DND-41 (cell line): Measurements from ENCODE around the gene DAB1.

Experiments
- ATAC-seq: fragments of 200-7000 bp; cut with Tn5 transposase; 3 replicates; pipeline ENCODE4 v1.9.1; 2021; ENCODE audit warnings: low read depth; ENCODE audit not compliant: insufficient read depth
- DNase-seq: peaks from one replicate; pipeline ENCODE4 v3.0.0-alpha.2; 2020
- H2AFZ ChIP-seq: 2 replicates; pipeline ENCODE4 v1.6.0; 2012; ENCODE audit warnings: low read depth, low read length
- H3K27ac ChIP-seq: 2 replicates; pipeline ENCODE4 v1.5.1; 2012; ENCODE audit warnings: low read length, inconsistent platforms
- H3K27me3 ChIP-seq: fragments of 200-600 bp; sonication (generic); 2 replicates; pipeline ENCODE4 v1.6.0; 2012; ENCODE audit warnings: low read length, mild to moderate bottlenecking, inconsistent platforms; ENCODE audit not compliant: insufficient read depth, poor library complexity
- H3K36me3 ChIP-seq: 2 replicates; pipeline ENCODE4 v1.5.1; 2012; ENCODE audit warnings: low read length, inconsistent platforms; ENCODE audit not compliant: insufficient read depth
- H3K4me1 ChIP-seq: 2 replicates; pipeline ENCODE4 v1.5.1; 2012; ENCODE audit warnings: mild to moderate bottlenecking, low read length; ENCODE audit not compliant: insufficient read depth
- H3K4me2 ChIP-seq: 2 replicates; pipeline ENCODE4 v1.6.0; 2012; ENCODE audit warnings: mild to moderate bottlenecking, moderate library complexity, low read length, inconsistent platforms; ENCODE audit not compliant: insufficient read depth
- H3K4me3 ChIP-seq, 2 experiments: fragments of 200-600 bp in 1 of 2; shearing (Covaris generic) in 1 of 2; 2 replicates each; pipeline ENCODE4 v1.5.1; 2012 to 2016; ENCODE audit warnings: inconsistent platforms in 2 of 2, low read length in 2 of 2, mild to moderate bottlenecking in 2 of 2, low read depth in 1 of 2, moderate library complexity in 1 of 2
- H3K79me2 ChIP-seq: 2 replicates; pipeline ENCODE4 v1.6.0; 2012; ENCODE audit warnings: low read length, inconsistent platforms; ENCODE audit not compliant: insufficient read depth
- H3K9ac ChIP-seq: 2 replicates; pipeline ENCODE4 v1.6.0; 2012; ENCODE audit warnings: low read depth, mild to moderate bottlenecking, inconsistent platforms, low read length, moderate library complexity
- H3K9me3 ChIP-seq: 2 replicates; pipeline ENCODE4 v1.5.1; 2012; ENCODE audit warnings: low read length, moderate library complexity, mild to moderate bottlenecking, inconsistent platforms; ENCODE audit not compliant: insufficient read depth, severe bottlenecking
- H4K20me1 ChIP-seq: 2 replicates; pipeline ENCODE4 v1.6.0; 2012; ENCODE audit warnings: low read length; ENCODE audit not compliant: insufficient read depth
- EZH2 ChIP-seq: IDR thresholded peaks from 3 replicates; pipeline ENCODE4 v1.6.1; 2012; ENCODE audit warnings: borderline replicate concordance, low read depth, mild to moderate bottlenecking, moderate library complexity, low read length, inconsistent platforms; ENCODE audit not compliant: severe bottlenecking
- TF ChIP-seq, protein P1 (sequence below): IDR thresholded peaks from 2 replicates; pipeline ENCODE4 v1.5.1; 2012; ENCODE audit warnings: borderline replicate concordance, low read length, moderate library complexity, mild to moderate bottlenecking; ENCODE audit not compliant: poor library complexity, severe bottlenecking; ENCODE audit errors: extremely low read depth

Gene DAB1

GRCh38 chr1:57325117-57325516 is 98.7 kb downstream of the DAB1 start:
- no peaks in the 10 kb centered on the region for H3K27me3 ChIP-seq
- no peak overlapping the region for H3K9ac ChIP-seq
- H3K27ac ChIP-seq, result no peak overlapping the region
- no peaks in the 10 kb centered on the region for H3K4me1 ChIP-seq
- no peak overlapping the region for H3K4me3 ChIP-seq
- no peaks in the 10 kb centered on the region for H4K20me1 ChIP-seq
- TF ChIP-seq, protein P1, sequence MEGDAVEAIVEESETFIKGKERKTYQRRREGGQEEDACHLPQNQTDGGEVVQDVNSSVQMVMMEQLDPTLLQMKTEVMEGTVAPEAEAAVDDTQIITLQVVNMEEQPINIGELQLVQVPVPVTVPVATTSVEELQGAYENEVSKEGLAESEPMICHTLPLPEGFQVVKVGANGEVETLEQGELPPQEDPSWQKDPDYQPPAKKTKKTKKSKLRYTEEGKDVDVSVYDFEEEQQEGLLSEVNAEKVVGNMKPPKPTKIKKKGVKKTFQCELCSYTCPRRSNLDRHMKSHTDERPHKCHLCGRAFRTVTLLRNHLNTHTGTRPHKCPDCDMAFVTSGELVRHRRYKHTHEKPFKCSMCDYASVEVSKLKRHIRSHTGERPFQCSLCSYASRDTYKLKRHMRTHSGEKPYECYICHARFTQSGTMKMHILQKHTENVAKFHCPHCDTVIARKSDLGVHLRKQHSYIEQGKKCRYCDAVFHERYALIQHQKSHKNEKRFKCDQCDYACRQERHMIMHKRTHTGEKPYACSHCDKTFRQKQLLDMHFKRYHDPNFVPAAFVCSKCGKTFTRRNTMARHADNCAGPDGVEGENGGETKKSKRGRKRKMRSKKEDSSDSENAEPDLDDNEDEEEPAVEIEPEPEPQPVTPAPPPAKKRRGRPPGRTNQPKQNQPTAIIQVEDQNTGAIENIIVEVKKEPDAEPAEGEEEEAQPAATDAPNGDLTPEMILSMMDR, result no peak
- TF ChIP-seq EZH2, result no peak
- no peak overlapping the region for H3K4me2 ChIP-seq
- DNase-seq (no peak), ATAC-seq (no peak)
- no peaks in the 10 kb centered on the region for H3K79me2 ChIP-seq
- H3K9me3 ChIP-seq, result no peaks in the 10 kb centered on the region
- no peak overlapping the region for H2AFZ ChIP-seq
- H3K36me3 ChIP-seq, result no peaks in the 10 kb centered on the region

DNA sequence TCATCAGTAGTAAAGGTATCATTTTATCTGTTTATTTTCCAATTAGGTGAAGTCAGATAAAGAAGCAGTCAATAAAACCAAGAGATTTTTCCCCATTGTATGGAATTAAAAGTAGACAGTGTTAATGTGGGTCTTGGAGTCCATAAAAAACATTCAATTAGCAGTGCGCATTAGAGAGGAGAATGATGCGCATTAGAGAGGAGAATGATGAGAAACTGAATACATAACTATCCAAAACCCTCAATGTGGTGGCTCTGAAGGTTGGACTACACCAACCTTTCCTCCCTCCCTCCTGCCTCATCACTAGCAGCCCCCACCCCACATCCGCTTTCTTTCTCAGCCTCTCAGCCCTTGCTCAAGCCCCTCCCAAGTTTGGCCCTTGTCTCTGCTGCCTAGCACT is 99.5 kb downstream of the DAB1 start:
- Histone ChIP-seq H3K4me1 (no peaks in the 10 kb centered on the region), H3K4me2 (no peak overlapping the region), H3K9ac (no peak overlapping the region), H3K36me3 (no peaks in the 10 kb centered on the region), H3K9me3 (no peaks in the 10 kb centered on the region), H2AFZ (no peak overlapping the region), H3K27ac (no peak overlapping the region), H3K79me2 (no peaks in the 10 kb centered on the region), H3K4me3 (no peak overlapping the region), H4K20me1 (no peaks in the 10 kb centered on the region), H3K27me3 (no peaks in the 10 kb centered on the region)
- DNase-seq (no peak), ATAC-seq (no peak)
- TF ChIP-seq, protein P1, result no peak
- no peak for TF ChIP-seq EZH2

GRCh38 chr1:57321776-57322175 is 102.1 kb downstream of the DAB1 start:
- no peak overlapping the region for H3K27ac ChIP-seq
- no peaks in the 10 kb centered on the region for H3K27me3 ChIP-seq
- TF ChIP-seq, protein P1, result no peak
- no peak for TF ChIP-seq EZH2
- no peak overlapping the region for H2AFZ ChIP-seq
- no peaks in the 10 kb centered on the region for H3K79me2 ChIP-seq
- H3K4me2 ChIP-seq, result no peak overlapping the region
- H3K9me3 ChIP-seq, result no peaks in the 10 kb centered on the region
- H3K4me3 ChIP-seq, result no peak overlapping the region
- H3K36me3 ChIP-seq, result no peaks in the 10 kb centered on the region
- H3K4me1 ChIP-seq, result no peaks in the 10 kb centered on the region
- H3K9ac ChIP-seq, result no peak overlapping the region
- DNase-seq, result no peak
- no peak for ATAC-seq
- H4K20me1 ChIP-seq, result no peaks in the 10 kb centered on the region

- Histone ChIP-seq H4K20me1 (no peaks in the 10 kb centered on the region), H3K36me3 (no peaks in the 10 kb centered on the region), H3K27me3 (no peaks in the 10 kb centered on the region), H3K4me1 (no peaks in the 10 kb centered on the region), H3K79me2 (no peaks in the 10 kb centered on the region), H2AFZ (no peak overlapping the region), H3K9me3 (no peaks in the 10 kb centered on the region), H3K4me3 (no peak overlapping the region), H3K27ac (no peak overlapping the region), H3K4me2 (no peak overlapping the region), H3K9ac (no peak overlapping the region)
- TF ChIP-seq, protein P1, result no peak
- no peak for TF ChIP-seq EZH2
- no peak for DNase-seq
- ATAC-seq, result no peak
These were observed 104.1 kb downstream of the DAB1 start for GRCh38 chr1:57319791-57320190.
